Progenitor cell of endocrine pancreas (in vitro differentiated cells): Measurements from ENCODE around the gene TIMM44. TPM values are rescaled to one million over a fixed set of nuclear protein-coding genes. Genes with fewer than 3 reads are reported as not detected.

Source experiments
- DNase-seq: peaks from one replicate; pipeline ENCODE4 v3.0.0; 2021; ENCODE audit warnings: low spot score; ENCODE audit not compliant: unreplicated experiment
- H3K27ac Mint-ChIP-seq: 2 replicates; pipeline ENCODE4 v1.8.0; 2021; ENCODE audit warnings: mild to moderate bottlenecking, moderate library complexity, mixed read lengths
- H3K27me3 Mint-ChIP-seq: 2 replicates; pipeline ENCODE4 v1.8.0; 2021; ENCODE audit warnings: mixed read lengths
- H3K36me3 Mint-ChIP-seq: 2 replicates; pipeline ENCODE4 v1.8.0; 2022; ENCODE audit warnings: mixed read lengths; ENCODE audit not compliant: insufficient read depth
- H3K4me1 Mint-ChIP-seq: 2 replicates; pipeline ENCODE4 v1.8.0; 2021; ENCODE audit warnings: low read depth, mixed read lengths
- H3K4me3 Mint-ChIP-seq: 2 replicates; pipeline ENCODE4 v1.8.0; 2021; ENCODE audit warnings: low read depth, mild to moderate bottlenecking, moderate library complexity, mixed read lengths
- H3K9me3 Mint-ChIP-seq: 2 replicates; pipeline ENCODE4 v1.8.0; 2021; ENCODE audit warnings: low read depth, mixed read lengths
- CTCF ChIP-seq: fragments of 200-600 bp; sonication (generic); IDR thresholded peaks from one replicate; pipeline ENCODE4 v1.5.0; 2021; ENCODE audit warnings: antibody characterized with exemption, mild to moderate bottlenecking; ENCODE audit not compliant: unreplicated experiment
- total RNA-seq: library from RNA; stranded (reverse); gene quantifications from 2 replicates; pipeline ENCODE4 v1.2.1, GENCODE V29; 2021

TIMM44 gene
- total RNA-seq, 1 donor from 2014 or later = 75.2 TPM

- no peak for DNase-seq
- Mint-ChIP-seq H3K36me3 (peaks cover 16% of the 10 kb centered on the region), H3K4me3 (no peak overlapping the region), H3K9me3 (no peaks in the 10 kb centered on the region), H3K27me3 (peaks cover 13% of the 10 kb centered on the region), H3K27ac (no peak overlapping the region), H3K4me1 (peaks cover 4% of the 10 kb centered on the region)
- TF ChIP-seq CTCF = no peak
These were observed 32.9 kb downstream of the TIMM44 start for GRCh38 chr19:7910321-7911161.

GRCh38 chr19:7909471-7910067 is 33.9 kb downstream of the TIMM44 start:
- TF ChIP-seq CTCF = no peak
- no peak overlapping the region for H3K27ac Mint-ChIP-seq
- H3K4me3 Mint-ChIP-seq = no peak overlapping the region
- DNase-seq = no peak
- peaks cover 3% of the 10 kb centered on the region for H3K27me3 Mint-ChIP-seq
- peaks cover 9% of the 10 kb centered on the region for H3K4me1 Mint-ChIP-seq
- peaks cover 14% of the 10 kb centered on the region for H3K36me3 Mint-ChIP-seq
- H3K9me3 Mint-ChIP-seq = no peaks in the 10 kb centered on the region

- peaks cover 14% of the 10 kb centered on the region for H3K36me3 Mint-ChIP-seq
- H3K4me1 Mint-ChIP-seq = peaks cover 11% of the 10 kb centered on the region
- no peaks in the 10 kb centered on the region for H3K27me3 Mint-ChIP-seq
- no peak overlapping the region for H3K27ac Mint-ChIP-seq
- H3K9me3 Mint-ChIP-seq = no peaks in the 10 kb centered on the region
- no peak for TF ChIP-seq CTCF
- no peak overlapping the region for H3K4me3 Mint-ChIP-seq
- no peak for DNase-seq
These were observed 34.6 kb downstream of the TIMM44 start for GRCh38 chr19:7908742-7909461.

GRCh38 chr19:7908078-7908699 is 35.3 kb downstream of the TIMM44 start:
- H3K4me3 Mint-ChIP-seq = no peak overlapping the region
- H3K4me1 Mint-ChIP-seq = peaks cover 13% of the 10 kb centered on the region
- no peak overlapping the region for H3K27ac Mint-ChIP-seq
- TF ChIP-seq CTCF = no peak
- H3K36me3 Mint-ChIP-seq = peaks cover 12% of the 10 kb centered on the region
- no peaks in the 10 kb centered on the region for H3K9me3 Mint-ChIP-seq
- H3K27me3 Mint-ChIP-seq = no peaks in the 10 kb centered on the region
- no peak for DNase-seq

DNA sequence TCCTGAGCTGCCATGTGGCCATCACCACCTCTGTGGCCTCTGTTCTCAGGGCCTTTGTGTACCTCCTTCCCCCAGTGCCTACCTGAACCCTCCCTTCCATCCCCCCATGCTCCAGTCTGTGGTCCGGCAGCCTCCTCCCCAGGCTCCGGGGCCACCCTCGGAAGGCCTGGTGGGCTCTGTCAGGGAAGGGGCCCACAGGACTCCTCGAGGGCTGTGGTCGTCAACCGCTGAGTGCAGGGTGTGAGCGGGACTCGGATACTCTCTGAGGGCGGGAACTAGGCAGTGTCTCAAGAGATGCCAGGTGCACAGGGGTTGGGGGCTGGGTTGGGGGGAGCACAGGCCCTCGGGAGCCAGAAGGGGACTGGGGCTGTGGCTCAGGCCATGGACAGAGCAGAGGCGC is 35.9 kb downstream of the TIMM44 start:
- no peak for DNase-seq
- Mint-ChIP-seq H3K4me1 (peaks cover 17% of the 10 kb centered on the region), H3K9me3 (no peaks in the 10 kb centered on the region), H3K27me3 (no peaks in the 10 kb centered on the region), H3K27ac (no peak overlapping the region), H3K36me3 (peaks cover 8% of the 10 kb centered on the region), H3K4me3 (no peak overlapping the region)
- no peak for TF ChIP-seq CTCF
